Colonic mucosa (tissue), 4 donors: ENCODE results near the gene ACSS3. TPM values are rescaled to one million over a fixed set of nuclear protein-coding genes. Genes with fewer than 3 reads are reported as not detected.
"Not testable (repeated sequence)": the region's sequence is repeated elsewhere in the genome, so short reads cannot be mapped to it uniquely, and the experiment has no call there.

Source experiments
- DNase-seq: peaks from one replicate; pipeline ENCODE4 v3.0.0-alpha.2; 2020
- H3K27ac ChIP-seq: fragments of 200-600 bp; one replicate; pipeline ENCODE4 v1.8.0; 2021
- H3K27me3 ChIP-seq: fragments of 200-600 bp; one replicate; pipeline ENCODE4 v1.8.0; 2021
- H3K36me3 ChIP-seq: fragments of 200-600 bp; one replicate; pipeline ENCODE4 v1.8.0; 2021
- H3K4me1 ChIP-seq: fragments of 200-600 bp; one replicate; pipeline ENCODE4 v1.8.0; 2021; ENCODE audit warnings: mild to moderate bottlenecking
- H3K4me3 ChIP-seq: fragments of 200-600 bp; one replicate; pipeline ENCODE4 v1.8.0; 2021
- H3K9ac ChIP-seq, 2 donors: one replicate each; pipeline ENCODE4 v1.7.0; 2013; ENCODE audit warnings: control low read depth in 2 of 2, low read depth in 2 of 2, low read length in 2 of 2
- H3K9me3 ChIP-seq: fragments of 200-600 bp; one replicate; pipeline ENCODE4 v1.8.0; 2021
- CTCF ChIP-seq: fragments of 200-600 bp; IDR thresholded peaks from one replicate; pipeline ENCODE4 v1.8.0; 2022; ENCODE audit warnings: antibody characterized with exemption, mild to moderate bottlenecking
- intact Hi-C: fragments of 100-400 bp; cut with DNase I; formaldehyde crosslinking; loops from one replicate; pipeline ENCODE4 v1.14.1; 2022
- total RNA-seq, 2 donors: library from RNA; stranded (reverse); fragmentation: NEBNext Ultra II Directional in 1 of 2; extraction: Animal tissue kit (Norgen Biotek cat#: 25700) in 1 of 2; gene quantifications; one replicate each; pipeline ENCODE4 v1.2.1, GENCODE V29; 2021
- donor health status: healthy.
- donor health status: DM: no; HTN: no; CAD: no.
- donor health status: DM: no; HTN: no; CAD: no.

The ACSS3 gene
- total RNA-seq, 2 donors from 2014 or later, result 0.77 to 1.6 TPM

- no peak for DNase-seq
- intact Hi-C loops, result no loop called here
- TF ChIP-seq CTCF, result no peak
Measured at GRCh38 chr12:81095501-81096232, 17.8 kb downstream of the ACSS3 start.

GRCh38 chr12:81105687-81106086, 27.8 kb downstream of the ACSS3 start:
- Histone ChIP-seq H3K4me3 (no peak overlapping the region), H3K9ac (no peak overlapping the region), H3K27ac (no peak overlapping the region), H3K36me3 (no peaks in the 10 kb centered on the region), H3K9me3 (no peaks in the 10 kb centered on the region), H3K27me3 (no peaks in the 10 kb centered on the region), H3K4me1 (no peaks in the 10 kb centered on the region)
- no peak for TF ChIP-seq CTCF
- intact Hi-C loops, result no loop called here
- no peak for DNase-seq

More at GRCh38 chr12:81095501-81096232, 17.8 kb downstream of the ACSS3 start:
- H3K4me3 ChIP-seq, result no peak overlapping the region
- no peaks in the 10 kb centered on the region for H3K4me1 ChIP-seq
- no peaks in the 10 kb centered on the region for H3K27me3 ChIP-seq
- no peak overlapping the region for H3K9ac ChIP-seq
- H3K36me3 ChIP-seq, result no peaks in the 10 kb centered on the region
- H3K9me3 ChIP-seq, result no peaks in the 10 kb centered on the region
- H3K27ac ChIP-seq, result no peak overlapping the region

GRCh38 chr12:81114226-81114625, 36.3 kb downstream of the ACSS3 start:
- no peaks in the 10 kb centered on the region for H3K9me3 ChIP-seq
- H3K9ac ChIP-seq, result no peak overlapping the region
- no peak for DNase-seq
- H3K4me3 ChIP-seq, result no peak overlapping the region
- no peak overlapping the region for H3K27ac ChIP-seq
- H3K4me1 ChIP-seq, result no peaks in the 10 kb centered on the region
- no peaks in the 10 kb centered on the region for H3K27me3 ChIP-seq
- no peaks in the 10 kb centered on the region for H3K36me3 ChIP-seq
- TF ChIP-seq CTCF, result no peak
- intact Hi-C loops, result no loop called here

GRCh38 chr12:81119069-81119468, 41.2 kb downstream of the ACSS3 start:
- intact Hi-C loops, result not testable (repeated sequence)

GRCh38 chr12:81120961-81121360, 43.1 kb downstream of the ACSS3 start:
- Histone ChIP-seq H3K4me1 (no peaks in the 10 kb centered on the region), H3K27ac (no peak overlapping the region), H3K9ac (no peak overlapping the region), H3K4me3 (no peak overlapping the region), H3K36me3 (no peaks in the 10 kb centered on the region), H3K9me3 (no peaks in the 10 kb centered on the region), H3K27me3 (no peaks in the 10 kb centered on the region)
- DNase-seq, result no peak
- intact Hi-C loops, result loop anchor here (10.0 kb wide), 1 partner anchor 286 kb away; no protein-coding TSS in a partner anchor
- no peak for TF ChIP-seq CTCF

More at GRCh38 chr12:81119069-81119468, 41.2 kb downstream of the ACSS3 start:
- not testable (repeated sequence) for H3K4me3 ChIP-seq, H3K27me3 ChIP-seq, H3K27ac ChIP-seq, H3K9me3 ChIP-seq, H3K36me3 ChIP-seq, H3K9ac ChIP-seq, H3K4me1 ChIP-seq, DNase-seq

- H3K27me3 ChIP-seq, result no peaks in the 10 kb centered on the region
- no peaks in the 10 kb centered on the region for H3K36me3 ChIP-seq
- intact Hi-C loops, result loop anchor here (10.0 kb wide), 1 partner anchor 289 kb away; no protein-coding TSS in a partner anchor
- H3K4me1 ChIP-seq, result no peaks in the 10 kb centered on the region
- DNase-seq, result no peak
- H3K27ac ChIP-seq, result no peak overlapping the region
- TF ChIP-seq CTCF, result no peak
- H3K9me3 ChIP-seq, result no peaks in the 10 kb centered on the region
- H3K4me3 ChIP-seq, result no peak overlapping the region
- H3K9ac ChIP-seq, result no peak overlapping the region
Measured at GRCh38 chr12:81123611-81124010, 45.7 kb downstream of the ACSS3 start.
